ENCODE data around the gene XPNPEP3. TPM values are rescaled to one million over a fixed set of nuclear protein-coding genes. Genes with fewer than 3 reads are reported as not detected.
"Not testable (repeated sequence)": the region's sequence is repeated elsewhere in the genome, so short reads cannot be mapped to it uniquely, and the experiment has no call there.

The XPNPEP3 gene
- total RNA-seq, 2 donors from 2014 or later, result 27.6 to 32.7 TPM

DNA sequence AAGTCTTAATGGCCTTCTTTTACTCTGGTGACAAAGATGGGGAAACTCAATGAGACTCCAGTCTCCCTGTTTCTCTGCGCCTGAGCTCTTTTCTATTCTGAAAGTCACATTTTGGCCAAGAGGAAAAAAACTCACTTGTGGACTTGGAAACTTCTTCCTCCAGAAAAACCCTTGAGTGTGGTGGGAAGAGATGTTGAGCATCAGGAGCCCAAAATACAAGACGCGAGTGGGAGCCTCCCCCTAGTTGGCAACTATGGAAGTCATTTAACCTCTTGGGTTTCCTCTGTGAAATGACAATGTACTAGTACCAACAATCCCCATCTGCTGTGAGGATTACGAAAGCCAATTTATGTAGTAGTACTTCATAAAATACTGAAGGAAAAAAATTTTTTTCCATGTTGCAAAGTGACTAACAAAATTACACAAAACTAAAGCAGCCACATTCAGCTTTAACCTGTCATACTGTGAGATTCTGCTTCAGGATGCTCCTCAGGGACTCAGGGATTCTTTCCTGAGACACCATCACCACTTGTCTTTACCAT is 37.3 kb upstream of the XPNPEP3 start:
- H3K9me3 Mint-ChIP-seq, result no peaks in the 10 kb centered on the region
- no peak overlapping the region for H3K27ac ChIP-seq (ENCODE audit: low read depth, low read length)
- peak overlapping the region; percentile 90 for H3K4me3 Mint-ChIP-seq
- H3K9ac ChIP-seq (ENCODE audit: extremely low read depth, low read length, poor library complexity, severe bottlenecking), result no peak overlapping the region
- DNase-seq, result no peak
- peaks cover 19% of the 10 kb centered on the region for H3K4me1 Mint-ChIP-seq
- TF ChIP-seq, protein P1, sequence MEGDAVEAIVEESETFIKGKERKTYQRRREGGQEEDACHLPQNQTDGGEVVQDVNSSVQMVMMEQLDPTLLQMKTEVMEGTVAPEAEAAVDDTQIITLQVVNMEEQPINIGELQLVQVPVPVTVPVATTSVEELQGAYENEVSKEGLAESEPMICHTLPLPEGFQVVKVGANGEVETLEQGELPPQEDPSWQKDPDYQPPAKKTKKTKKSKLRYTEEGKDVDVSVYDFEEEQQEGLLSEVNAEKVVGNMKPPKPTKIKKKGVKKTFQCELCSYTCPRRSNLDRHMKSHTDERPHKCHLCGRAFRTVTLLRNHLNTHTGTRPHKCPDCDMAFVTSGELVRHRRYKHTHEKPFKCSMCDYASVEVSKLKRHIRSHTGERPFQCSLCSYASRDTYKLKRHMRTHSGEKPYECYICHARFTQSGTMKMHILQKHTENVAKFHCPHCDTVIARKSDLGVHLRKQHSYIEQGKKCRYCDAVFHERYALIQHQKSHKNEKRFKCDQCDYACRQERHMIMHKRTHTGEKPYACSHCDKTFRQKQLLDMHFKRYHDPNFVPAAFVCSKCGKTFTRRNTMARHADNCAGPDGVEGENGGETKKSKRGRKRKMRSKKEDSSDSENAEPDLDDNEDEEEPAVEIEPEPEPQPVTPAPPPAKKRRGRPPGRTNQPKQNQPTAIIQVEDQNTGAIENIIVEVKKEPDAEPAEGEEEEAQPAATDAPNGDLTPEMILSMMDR (conservative IDR thresholded peaks at IDR 0.05), result no peak
- peaks cover 31% of the 10 kb centered on the region for H3K36me3 ChIP-seq (ENCODE audit: control insufficient read depth, insufficient read depth, low read length)
- H3K4me3 ChIP-seq (ENCODE audit: low read length), result peak overlapping the region; percentile 83
- peaks cover 23% of the 10 kb centered on the region for H3K36me3 Mint-ChIP-seq (ENCODE audit: low read depth)
- peak overlapping the region; percentile 90 for H3K27ac Mint-ChIP-seq
- WGBS, 2 experiments (ENCODE audit: insufficient coverage in 1 of 2, insufficient read length in 1 of 2), result 18 to 19% methylated on average over 3 of the region's 4 CpGs
- H3K9me3 ChIP-seq (ENCODE audit: control insufficient read depth, low read length), result no peaks in the 10 kb centered on the region
- H3K27me3 ChIP-seq (ENCODE audit: control insufficient read depth, insufficient read depth, low read length, poor library complexity, severe bottlenecking), result no peaks in the 10 kb centered on the region
- no peaks in the 10 kb centered on the region for H3K4me1 ChIP-seq (ENCODE audit: control insufficient read depth, insufficient read depth, low read length)
- no peaks in the 10 kb centered on the region for H3K27me3 Mint-ChIP-seq (ENCODE audit: insufficient read depth)

GRCh38 chr22:40823426-40823825 is 33.5 kb upstream of the XPNPEP3 start:
- Histone ChIP-seq H3K9me3 (ENCODE audit: control insufficient read depth, low read length) (no peaks in the 10 kb centered on the region), H3K4me3 (ENCODE audit: low read length) (no peak overlapping the region), H3K27me3 (ENCODE audit: control insufficient read depth, insufficient read depth, low read length, poor library complexity, severe bottlenecking) (no peaks in the 10 kb centered on the region), H3K36me3 (ENCODE audit: control insufficient read depth, insufficient read depth, low read length) (peaks cover 49% of the 10 kb centered on the region), H3K27ac (ENCODE audit: low read depth, low read length) (no peak overlapping the region), H3K9ac (ENCODE audit: extremely low read depth, low read length, poor library complexity, severe bottlenecking) (no peak overlapping the region), H3K4me1 (ENCODE audit: control insufficient read depth, insufficient read depth, low read length) (peaks cover 7% of the 10 kb centered on the region)
- H3K36me3 Mint-ChIP-seq (ENCODE audit: low read depth), result peaks cover 41% of the 10 kb centered on the region
- no peaks in the 10 kb centered on the region for H3K27me3 Mint-ChIP-seq (ENCODE audit: insufficient read depth)
- H3K4me1 Mint-ChIP-seq, result peaks cover 28% of the 10 kb centered on the region
- TF ChIP-seq, protein P1 (conservative IDR thresholded peaks at IDR 0.05), result no peak
- 96 to 100% methylated on average over 1 of the region's 1 CpG for WGBS, 2 experiments (ENCODE audit: insufficient coverage in 1 of 2, insufficient read length in 1 of 2)
- no peaks in the 10 kb centered on the region for H3K9me3 Mint-ChIP-seq
- no peak for DNase-seq
- no peak overlapping the region for H3K27ac Mint-ChIP-seq
- H3K4me3 Mint-ChIP-seq, result no peak overlapping the region

DNA sequence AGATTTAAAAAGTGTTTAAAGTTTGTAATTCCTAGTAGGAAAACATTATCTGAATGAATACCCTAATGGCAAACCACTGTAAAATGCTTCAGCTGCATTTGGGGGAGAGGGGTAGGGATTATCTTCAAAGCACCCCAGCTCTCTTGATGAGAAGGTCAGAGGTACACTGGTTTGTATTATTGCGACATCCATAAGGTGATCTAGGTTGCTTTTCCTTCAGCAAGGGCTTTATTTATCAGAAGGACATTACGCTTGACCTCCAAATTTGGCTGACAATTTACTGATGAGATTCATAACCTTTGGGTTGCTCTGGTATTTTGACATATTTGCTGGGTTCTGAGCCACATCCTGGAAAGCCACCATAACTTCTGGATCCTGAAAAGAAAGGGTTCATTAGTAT is 30.7 kb upstream of the XPNPEP3 start:
- Histone ChIP-seq H3K36me3 (ENCODE audit: control insufficient read depth, insufficient read depth, low read length) (peaks cover 76% of the 10 kb centered on the region), H3K9ac (ENCODE audit: extremely low read depth, low read length, poor library complexity, severe bottlenecking) (peak overlapping the region; percentile 42), H3K4me3 (ENCODE audit: low read length) (peak overlapping the region; percentile 66)
- H3K9me3 Mint-ChIP-seq; H3K27me3 Mint-ChIP-seq (ENCODE audit: insufficient read depth); H3K9me3 ChIP-seq (ENCODE audit: control insufficient read depth, low read length); H3K27ac ChIP-seq (ENCODE audit: low read depth, low read length); H3K4me1 ChIP-seq (ENCODE audit: control insufficient read depth, insufficient read depth, low read length); H3K27me3 ChIP-seq (ENCODE audit: control insufficient read depth, insufficient read depth, low read length, poor library complexity, severe bottlenecking); DNase-seq; H3K4me3 Mint-ChIP-seq: not testable (repeated sequence)
- Mint-ChIP-seq H3K4me1 (peaks cover 17% of the 10 kb centered on the region), H3K27ac (peak overlapping the region; percentile 84), H3K36me3 (ENCODE audit: low read depth) (peaks cover 65% of the 10 kb centered on the region)
- WGBS, 2 experiments (ENCODE audit: insufficient coverage in 1 of 2, insufficient read length in 1 of 2), result 80 to 91% methylated on average over 1 of the region's 2 CpGs
